Colonic mucosa (tissue), 4 donors: ENCODE data around the gene FBXL13. TPM values are rescaled to one million over a fixed set of nuclear protein-coding genes. Genes with fewer than 3 reads are reported as not detected.

Experiments
- DNase-seq: peaks from one replicate; pipeline ENCODE4 v3.0.0-alpha.2; 2020
- H3K27ac ChIP-seq: fragments of 200-600 bp; one replicate; pipeline ENCODE4 v1.8.0; 2021
- H3K27me3 ChIP-seq: fragments of 200-600 bp; one replicate; pipeline ENCODE4 v1.8.0; 2021
- H3K36me3 ChIP-seq: fragments of 200-600 bp; one replicate; pipeline ENCODE4 v1.8.0; 2021
- H3K4me1 ChIP-seq: fragments of 200-600 bp; one replicate; pipeline ENCODE4 v1.8.0; 2021; ENCODE audit warnings: mild to moderate bottlenecking
- H3K4me3 ChIP-seq: fragments of 200-600 bp; one replicate; pipeline ENCODE4 v1.8.0; 2021
- H3K9ac ChIP-seq, 2 donors: one replicate each; pipeline ENCODE4 v1.7.0; 2013; ENCODE audit warnings: control low read depth in 2 of 2, low read depth in 2 of 2, low read length in 2 of 2
- H3K9me3 ChIP-seq: fragments of 200-600 bp; one replicate; pipeline ENCODE4 v1.8.0; 2021
- intact Hi-C: fragments of 100-400 bp; cut with DNase I; formaldehyde crosslinking; loops from one replicate; pipeline ENCODE4 v1.14.1; 2022
- total RNA-seq, 2 donors: library from RNA; stranded (reverse); fragmentation: NEBNext Ultra II Directional in 1 of 2; extraction: Animal tissue kit (Norgen Biotek cat#: 25700) in 1 of 2; gene quantifications; one replicate each; pipeline ENCODE4 v1.2.1, GENCODE V29; 2021
- TF ChIP-seq, protein P1 (sequence below): fragments of 200-600 bp; IDR thresholded peaks from one replicate; pipeline ENCODE4 v1.8.0; 2022; ENCODE audit warnings: antibody characterized with exemption, mild to moderate bottlenecking
- donor health status: healthy.
- donor health status: DM: no; HTN: no; CAD: no.
- donor health status: DM: no; HTN: no; CAD: no.

The FBXL13 gene
- total RNA-seq, 2 donors from 2014 or later, result 0.17 to 0.64 TPM

DNA sequence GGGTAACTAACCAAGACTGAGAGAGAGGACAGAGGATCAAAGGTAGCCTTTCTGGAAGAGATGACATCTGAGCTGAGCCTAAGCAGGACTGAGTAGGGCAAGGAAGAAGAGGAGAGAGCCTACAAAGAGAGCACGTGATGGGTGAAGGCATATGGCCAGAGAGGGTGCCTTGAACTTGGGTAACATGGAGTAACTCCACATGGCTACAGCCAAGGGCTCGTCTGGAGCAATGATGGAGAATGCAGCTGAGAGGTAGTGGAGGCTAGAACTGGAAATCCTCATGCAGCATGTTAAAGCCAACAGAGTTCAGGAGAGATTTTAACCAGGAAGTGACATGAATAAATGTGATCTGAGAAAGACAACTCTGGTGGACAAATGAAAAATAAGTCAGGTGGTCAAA, 84.0 kb downstream of the FBXL13 start:
- no peak for DNase-seq
- no peak overlapping the region for H3K4me3 ChIP-seq
- TF ChIP-seq, protein P1, sequence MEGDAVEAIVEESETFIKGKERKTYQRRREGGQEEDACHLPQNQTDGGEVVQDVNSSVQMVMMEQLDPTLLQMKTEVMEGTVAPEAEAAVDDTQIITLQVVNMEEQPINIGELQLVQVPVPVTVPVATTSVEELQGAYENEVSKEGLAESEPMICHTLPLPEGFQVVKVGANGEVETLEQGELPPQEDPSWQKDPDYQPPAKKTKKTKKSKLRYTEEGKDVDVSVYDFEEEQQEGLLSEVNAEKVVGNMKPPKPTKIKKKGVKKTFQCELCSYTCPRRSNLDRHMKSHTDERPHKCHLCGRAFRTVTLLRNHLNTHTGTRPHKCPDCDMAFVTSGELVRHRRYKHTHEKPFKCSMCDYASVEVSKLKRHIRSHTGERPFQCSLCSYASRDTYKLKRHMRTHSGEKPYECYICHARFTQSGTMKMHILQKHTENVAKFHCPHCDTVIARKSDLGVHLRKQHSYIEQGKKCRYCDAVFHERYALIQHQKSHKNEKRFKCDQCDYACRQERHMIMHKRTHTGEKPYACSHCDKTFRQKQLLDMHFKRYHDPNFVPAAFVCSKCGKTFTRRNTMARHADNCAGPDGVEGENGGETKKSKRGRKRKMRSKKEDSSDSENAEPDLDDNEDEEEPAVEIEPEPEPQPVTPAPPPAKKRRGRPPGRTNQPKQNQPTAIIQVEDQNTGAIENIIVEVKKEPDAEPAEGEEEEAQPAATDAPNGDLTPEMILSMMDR, result no peak
- H3K36me3 ChIP-seq, result no peaks in the 10 kb centered on the region
- H3K4me1 ChIP-seq, result peaks cover 12% of the 10 kb centered on the region
- no peaks in the 10 kb centered on the region for H3K27me3 ChIP-seq
- H3K9me3 ChIP-seq, result no peaks in the 10 kb centered on the region
- intact Hi-C loops, result no loop called here
- H3K9ac ChIP-seq, result no peak overlapping the region
- peak overlapping the region; percentile 68 for H3K27ac ChIP-seq

DNA sequence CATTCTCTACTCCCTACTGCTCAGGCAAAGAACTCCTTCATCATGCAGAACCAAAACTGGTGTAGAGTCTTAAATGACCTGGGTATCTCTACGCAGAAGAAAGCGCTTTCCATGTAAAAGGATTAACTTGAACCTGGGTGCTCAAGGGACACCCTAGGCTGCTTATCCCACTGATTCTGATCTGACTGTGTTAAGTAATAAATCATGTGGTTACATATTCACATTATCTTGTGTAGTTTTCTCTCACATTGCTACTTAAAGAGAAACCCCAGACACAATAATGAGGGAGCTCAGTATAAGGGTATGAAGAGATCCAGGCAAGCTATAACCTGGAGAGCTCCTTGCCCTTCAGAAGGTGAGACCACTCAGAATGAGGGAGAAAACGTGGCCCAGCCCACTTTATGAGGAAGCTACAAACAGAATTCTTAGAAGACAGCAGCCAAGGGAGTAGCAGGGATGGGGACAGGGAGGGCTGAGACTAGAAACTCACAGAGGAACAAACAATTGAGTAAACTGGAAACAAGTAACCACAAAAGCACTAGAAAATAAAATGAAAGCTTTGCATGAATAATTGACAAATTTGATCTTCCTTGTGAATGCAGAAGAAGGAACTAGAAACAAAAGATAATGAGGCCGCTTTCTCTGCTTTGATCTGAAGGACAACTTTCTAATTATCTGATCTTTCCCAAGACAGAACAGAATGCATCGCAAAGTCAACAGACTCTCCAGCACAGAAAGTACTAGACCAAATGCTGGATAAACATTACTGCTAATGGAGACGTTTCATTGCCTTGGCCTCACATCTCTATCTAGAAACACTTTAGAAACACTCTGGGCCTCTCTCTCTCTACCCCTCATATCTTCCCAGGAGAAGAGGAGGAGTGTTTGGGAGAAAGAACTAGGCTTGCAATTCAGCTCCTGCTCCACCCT, 85.7 kb downstream of the FBXL13 start:
- TF ChIP-seq, protein P1, result no peak
- H3K4me3 ChIP-seq, result no peak overlapping the region
- H3K27ac ChIP-seq, result no peak overlapping the region
- H3K27me3 ChIP-seq, result no peaks in the 10 kb centered on the region
- DNase-seq, result no peak
- H3K4me1 ChIP-seq, result peaks cover 12% of the 10 kb centered on the region
- H3K9ac ChIP-seq, result no peak overlapping the region
- intact Hi-C loops, result no loop called here
- no peaks in the 10 kb centered on the region for H3K36me3 ChIP-seq
- H3K9me3 ChIP-seq, result no peaks in the 10 kb centered on the region

DNA sequence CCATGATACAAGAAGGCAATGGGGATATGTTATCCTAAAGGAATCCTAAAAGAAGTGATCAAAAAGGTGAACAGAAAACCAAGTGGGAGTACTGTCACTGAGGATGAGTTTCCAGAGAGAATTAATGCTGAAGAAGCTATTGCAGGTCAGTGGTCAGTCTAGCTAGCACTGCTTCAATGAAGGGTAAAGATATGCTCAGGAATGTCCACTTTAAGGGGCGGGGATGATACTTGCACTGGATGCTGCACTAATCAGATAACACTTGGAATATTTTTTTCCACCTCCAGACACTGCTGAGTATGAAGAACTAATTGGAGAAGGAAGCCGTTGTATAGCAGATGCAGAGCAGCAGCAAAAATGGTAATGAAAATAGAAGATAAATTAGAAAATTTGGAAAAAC, 86.5 kb downstream of the FBXL13 start:
- TF ChIP-seq, protein P1, result no peak
- intact Hi-C loops, result no loop called here
- H3K4me1 ChIP-seq, result peaks cover 12% of the 10 kb centered on the region
- no peaks in the 10 kb centered on the region for H3K36me3 ChIP-seq
- H3K4me3 ChIP-seq, result no peak overlapping the region
- DNase-seq, result no peak
- H3K27me3 ChIP-seq, result no peaks in the 10 kb centered on the region
- H3K9me3 ChIP-seq, result no peaks in the 10 kb centered on the region
- no peak overlapping the region for H3K27ac ChIP-seq
- H3K9ac ChIP-seq, result no peak overlapping the region

DNA sequence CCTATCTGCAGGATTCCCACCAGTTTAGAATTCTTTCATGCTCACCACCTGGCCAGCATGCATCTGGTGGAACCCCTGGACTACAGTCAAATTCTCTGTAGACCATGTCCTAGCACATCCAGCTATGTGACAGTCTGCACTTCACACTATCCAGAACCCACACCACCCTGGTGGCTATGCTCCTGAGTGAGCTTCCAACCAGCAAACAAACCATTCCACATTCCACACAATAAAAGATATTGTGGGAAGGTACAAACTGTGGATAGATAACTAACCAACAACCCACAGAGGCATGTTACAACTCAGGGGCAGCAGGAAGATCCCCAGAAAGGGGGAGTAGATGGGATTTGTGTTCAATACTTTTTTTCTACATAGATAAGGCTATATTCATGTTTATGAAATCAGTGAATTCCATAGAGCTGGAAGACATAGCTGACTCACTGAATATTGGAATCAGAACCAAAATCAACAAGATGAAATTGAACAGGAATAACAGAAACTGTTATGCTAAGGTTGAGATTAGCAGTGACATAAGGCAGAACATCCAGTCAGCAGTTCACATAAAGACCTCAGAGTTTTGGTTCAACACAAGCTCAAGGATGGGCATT, 89.3 kb downstream of the FBXL13 start:
- Histone ChIP-seq H3K27ac (no peak overlapping the region), H3K9me3 (no peaks in the 10 kb centered on the region), H3K27me3 (no peaks in the 10 kb centered on the region), H3K4me3 (no peak overlapping the region), H3K4me1 (no peaks in the 10 kb centered on the region), H3K9ac (no peak overlapping the region), H3K36me3 (no peaks in the 10 kb centered on the region)
- intact Hi-C loops, result no loop called here
- TF ChIP-seq, protein P1, result no peak
- DNase-seq, result no peak

DNA sequence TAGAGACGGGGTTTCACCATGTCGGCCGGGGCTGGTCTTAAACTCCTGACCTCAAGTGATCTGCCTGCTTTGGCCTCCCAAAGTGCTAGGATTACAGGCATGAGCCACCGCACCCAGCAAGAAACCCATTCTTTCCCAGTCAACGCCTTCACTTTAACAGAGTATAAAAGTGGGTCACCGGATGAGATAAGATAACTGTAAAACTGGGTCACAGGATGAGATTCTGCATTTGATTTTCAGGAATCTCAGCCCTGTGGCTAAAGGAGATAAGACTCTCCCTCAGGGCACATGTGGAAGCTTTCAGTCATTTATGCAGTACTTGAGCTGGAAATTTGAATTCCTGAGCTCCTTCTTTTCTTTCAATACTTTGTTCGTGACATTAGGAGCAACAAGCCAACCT, 91.0 kb downstream of the FBXL13 start:
- TF ChIP-seq, protein P1, result no peak
- H3K27me3 ChIP-seq, result no peaks in the 10 kb centered on the region
- intact Hi-C loops, result no loop called here

More for the DNA sequence above, 91.0 kb downstream of the FBXL13 start:
- no peak for DNase-seq
- no peak overlapping the region for H3K4me3 ChIP-seq
- no peaks in the 10 kb centered on the region for H3K9me3 ChIP-seq
- H3K4me1 ChIP-seq, result no peaks in the 10 kb centered on the region
- no peaks in the 10 kb centered on the region for H3K36me3 ChIP-seq
- no peak overlapping the region for H3K27ac ChIP-seq
- no peak overlapping the region for H3K9ac ChIP-seq
